Omental fat pad (tissue), 4 donors: ENCODE results near the gene RHD. TPM values are rescaled to one million over a fixed set of nuclear protein-coding genes. Genes with fewer than 3 reads are reported as not detected.
"Not testable (repeated sequence)": the region's sequence is repeated elsewhere in the genome, so short reads cannot be mapped to it uniquely, and the experiment has no call there.

Source experiments
- ATAC-seq: fragments of 150-250 bp; one replicate; pipeline ENCODE4 v1.9.1; 2016; ENCODE audit warnings: mild to moderate bottlenecking, moderate library complexity; ENCODE audit not compliant: low FRiP score
- DNase-seq: peaks from one replicate; pipeline ENCODE4 v3.0.0-alpha.2; 2019; ENCODE audit warnings: low spot score
- total RNA-seq, 4 donors: library from RNA; depleted of rRNA; stranded (reverse); fragments of >200 nt; gene quantifications; one replicate each; pipeline ENCODE4 v1.1.0, GENCODE V29; 2016

Gene RHD
- total RNA-seq, 4 donors from 2014 or later = not detected

- DNase-seq, ATAC-seq: not testable (repeated sequence)
These were observed 5.0 kb downstream of the RHD start for GRCh38 chr1:25277295-25277694.

DNA sequence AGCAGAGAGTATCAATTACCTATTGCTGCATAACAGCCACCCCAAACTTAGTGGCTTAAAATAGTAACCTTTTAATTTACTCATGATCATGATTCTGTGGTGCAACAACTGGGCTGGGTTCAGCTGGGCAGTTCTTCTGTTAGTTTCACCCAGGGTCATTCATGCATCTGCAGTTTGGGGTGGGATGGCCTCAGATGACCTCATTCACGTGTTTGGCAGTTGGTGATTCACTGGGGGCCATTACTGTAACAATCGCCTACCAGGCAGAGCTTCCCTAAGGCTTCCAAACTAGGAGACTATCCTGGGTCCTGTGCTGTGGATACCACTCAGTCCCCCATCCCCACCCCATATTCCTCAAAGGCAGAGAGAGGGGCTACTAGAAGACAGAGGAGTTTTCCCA, 6.0 kb downstream of the RHD start:
- not testable (repeated sequence) for DNase-seq, ATAC-seq

- ATAC-seq, DNase-seq: not testable (repeated sequence)
These were observed 6.5 kb downstream of the RHD start for GRCh38 chr1:25278790-25279189.

GRCh38 chr1:25279693-25280111, 7.4 kb downstream of the RHD start:
- DNase-seq, ATAC-seq: not testable (repeated sequence)

GRCh38 chr1:25285862-25286261, 13.6 kb downstream of the RHD start:
- ATAC-seq, DNase-seq: not testable (repeated sequence)

DNA sequence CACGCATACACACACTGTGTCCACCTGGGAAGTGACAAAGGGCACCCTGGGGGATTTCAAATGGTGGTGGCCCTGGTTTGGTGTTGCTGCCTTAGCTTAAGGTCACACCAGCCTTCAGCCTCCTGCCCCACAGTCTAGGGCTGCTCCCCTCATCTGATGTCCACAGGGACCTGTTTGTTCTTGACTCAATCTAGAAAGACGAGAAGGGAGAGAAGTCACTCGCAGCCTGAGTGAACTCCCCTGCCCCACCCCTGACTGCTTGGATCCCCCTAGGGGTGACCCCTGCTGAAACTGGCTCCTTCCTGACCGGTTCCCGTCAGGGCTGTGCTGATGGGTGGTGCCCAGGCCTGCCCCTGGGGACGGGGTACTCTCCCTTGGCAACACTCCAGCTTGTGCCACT, 14.9 kb downstream of the RHD start:
- not testable (repeated sequence) for ATAC-seq, DNase-seq

- not testable (repeated sequence) for DNase-seq, ATAC-seq
These were observed 16.3 kb downstream of the RHD start for GRCh38 chr1:25288573-25289101.

- not testable (repeated sequence) for DNase-seq
- ATAC-seq = peak; percentile 25
These were observed 17.7 kb downstream of the RHD start for GRCh38 chr1:25290043-25290442.

DNA sequence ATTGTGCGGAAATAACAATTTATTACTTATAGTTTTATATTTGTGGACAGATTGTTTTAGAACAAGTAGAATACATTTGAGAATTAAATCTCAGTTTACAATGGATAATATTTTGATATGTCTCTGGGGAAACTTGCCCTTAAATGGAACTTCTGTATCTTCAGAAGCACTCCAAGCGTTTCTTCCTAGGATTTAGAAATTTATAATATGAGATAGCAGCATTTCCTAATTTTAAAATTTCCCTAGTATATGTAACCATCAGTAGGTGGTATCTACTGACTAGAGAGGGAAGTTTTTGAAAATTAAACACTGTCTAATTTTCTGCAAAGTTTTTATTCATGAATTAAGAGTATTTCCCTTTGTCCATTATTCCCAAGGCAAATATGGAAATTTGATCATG, 21.1 kb downstream of the RHD start:
- DNase-seq, ATAC-seq: not testable (repeated sequence)

DNA sequence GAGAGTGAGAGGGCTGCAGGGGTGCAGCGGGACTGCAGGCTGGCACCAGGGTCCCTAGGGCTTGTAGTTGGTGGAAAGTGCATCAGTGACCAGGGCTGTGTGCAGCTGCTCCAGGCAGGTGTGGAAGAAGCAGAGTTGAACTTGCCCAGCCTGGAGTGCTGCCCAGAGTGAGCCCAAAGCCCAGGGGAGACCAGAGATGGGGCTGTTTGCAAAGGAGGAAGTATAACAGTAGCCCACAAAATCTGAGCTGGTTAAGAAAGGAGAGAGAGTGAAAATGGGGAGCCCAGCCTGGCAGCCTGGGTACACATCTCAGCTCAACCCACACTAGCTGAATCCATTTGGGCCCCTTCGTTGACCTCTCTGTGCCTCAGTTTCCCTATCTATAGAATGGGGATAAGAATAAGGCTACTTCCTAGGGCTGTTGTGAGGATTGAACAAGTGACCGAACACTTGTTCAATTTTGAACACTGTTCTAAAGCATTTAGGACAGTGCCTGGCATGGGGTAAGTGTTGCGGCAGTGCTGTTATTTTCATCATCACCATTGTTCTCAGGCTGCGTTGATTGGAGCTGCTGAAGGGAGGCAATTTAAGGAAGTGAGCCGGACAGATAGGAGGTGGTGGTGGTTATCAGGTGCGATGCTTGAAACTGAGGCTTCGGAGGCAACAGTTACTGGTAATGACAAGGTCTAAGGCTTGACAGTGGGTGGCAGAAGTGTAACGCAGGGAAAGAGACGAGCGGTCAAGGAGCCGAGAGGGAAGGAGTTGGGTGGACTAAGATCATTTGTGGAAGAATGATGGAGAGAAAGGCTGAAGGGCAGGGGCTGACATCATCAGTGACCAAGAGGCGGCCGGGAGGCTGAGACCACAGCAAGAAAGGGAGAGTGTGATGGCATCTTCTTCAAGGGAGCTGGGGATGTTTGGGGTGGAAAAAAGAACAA, 22.8 kb downstream of the RHD start:
- not testable (repeated sequence) for DNase-seq
- ATAC-seq = peak; percentile 29

- DNase-seq = not testable (repeated sequence)
These were observed 24.2 kb downstream of the RHD start for GRCh38 chr1:25296501-25296900.

DNA sequence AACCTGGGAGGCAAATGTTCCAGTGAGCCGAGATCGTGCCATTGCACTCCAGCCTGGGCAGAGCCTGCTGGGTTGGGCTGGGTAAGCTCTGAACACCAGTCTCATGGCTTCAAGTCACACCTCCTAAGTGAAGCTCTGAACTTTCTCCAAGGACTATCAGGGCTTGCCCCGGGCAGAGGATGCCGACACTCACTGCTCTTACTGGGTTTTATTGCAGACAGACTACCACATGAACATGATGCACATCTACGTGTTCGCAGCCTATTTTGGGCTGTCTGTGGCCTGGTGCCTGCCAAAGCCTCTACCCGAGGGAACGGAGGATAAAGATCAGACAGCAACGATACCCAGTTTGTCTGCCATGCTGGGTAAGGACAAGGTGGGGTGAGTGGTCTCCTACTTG, 28.4 kb downstream of the RHD start:
- not testable (repeated sequence) for ATAC-seq, DNase-seq

More at GRCh38 chr1:25296501-25296900, 24.2 kb downstream of the RHD start:
- ATAC-seq = not testable (repeated sequence)

GRCh38 chr1:25302330-25302729, 30.0 kb downstream of the RHD start:
- not testable (repeated sequence) for ATAC-seq, DNase-seq

- ATAC-seq, DNase-seq: not testable (repeated sequence)
These were observed 32.6 kb downstream of the RHD start for GRCh38 chr1:25304936-25305335.

- ATAC-seq, DNase-seq: not testable (repeated sequence)
These were observed 35.9 kb downstream of the RHD start for GRCh38 chr1:25308168-25308567.

DNA sequence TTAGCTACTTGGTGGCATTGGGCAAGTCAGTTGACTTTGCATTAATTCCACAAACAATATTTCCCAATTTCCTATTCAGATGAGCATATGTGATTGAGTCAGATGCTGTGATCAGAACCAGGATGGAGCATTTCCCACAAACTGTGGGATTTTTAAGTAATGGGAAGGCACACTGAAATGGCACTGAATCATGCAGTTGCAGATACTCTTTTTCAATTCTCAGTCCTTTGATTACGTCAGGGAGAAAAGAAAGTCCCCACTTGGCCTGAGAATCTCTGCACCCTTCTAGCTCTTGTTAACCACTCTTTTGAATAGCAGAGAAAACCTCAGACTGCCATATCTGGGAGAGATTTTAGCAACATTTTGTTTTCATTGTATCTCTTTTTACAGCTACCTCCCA, 36.8 kb downstream of the RHD start:
- ATAC-seq, DNase-seq: not testable (repeated sequence)

- not testable (repeated sequence) for DNase-seq, ATAC-seq
These were observed 37.2 kb downstream of the RHD start for GRCh38 chr1:25309486-25309885.

DNA sequence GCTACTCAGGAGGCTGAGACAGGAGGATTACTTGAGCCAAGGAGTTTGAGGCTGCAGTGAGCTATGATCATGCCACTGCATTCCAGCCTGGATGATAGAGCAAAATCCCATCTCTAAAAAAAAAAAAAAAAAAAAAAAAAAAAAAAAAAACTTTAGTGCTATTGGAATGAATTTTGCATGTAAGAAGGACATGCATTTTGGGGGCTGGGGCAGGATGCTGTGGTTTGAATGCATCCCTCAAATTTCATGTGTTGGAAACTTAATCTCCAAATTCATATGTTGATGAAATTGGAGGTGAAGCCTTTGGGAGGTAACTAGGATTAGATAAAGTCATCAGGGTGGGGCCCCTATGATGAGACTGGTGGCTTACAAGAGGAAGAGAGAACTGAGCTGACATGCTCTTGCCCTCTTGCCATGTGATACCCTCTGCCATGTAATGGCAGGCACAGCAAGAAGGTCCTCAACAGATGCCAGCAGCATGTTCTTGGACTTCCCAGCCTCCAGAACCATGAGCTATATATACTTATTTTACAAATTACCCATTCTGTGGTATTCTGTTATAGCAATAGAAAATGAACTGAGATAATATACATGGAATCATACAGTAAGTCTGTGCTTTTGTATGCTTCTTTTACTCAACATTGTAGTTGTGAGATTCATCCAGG, 40.6 kb downstream of the RHD start:
- not testable (repeated sequence) for DNase-seq, ATAC-seq

DNA sequence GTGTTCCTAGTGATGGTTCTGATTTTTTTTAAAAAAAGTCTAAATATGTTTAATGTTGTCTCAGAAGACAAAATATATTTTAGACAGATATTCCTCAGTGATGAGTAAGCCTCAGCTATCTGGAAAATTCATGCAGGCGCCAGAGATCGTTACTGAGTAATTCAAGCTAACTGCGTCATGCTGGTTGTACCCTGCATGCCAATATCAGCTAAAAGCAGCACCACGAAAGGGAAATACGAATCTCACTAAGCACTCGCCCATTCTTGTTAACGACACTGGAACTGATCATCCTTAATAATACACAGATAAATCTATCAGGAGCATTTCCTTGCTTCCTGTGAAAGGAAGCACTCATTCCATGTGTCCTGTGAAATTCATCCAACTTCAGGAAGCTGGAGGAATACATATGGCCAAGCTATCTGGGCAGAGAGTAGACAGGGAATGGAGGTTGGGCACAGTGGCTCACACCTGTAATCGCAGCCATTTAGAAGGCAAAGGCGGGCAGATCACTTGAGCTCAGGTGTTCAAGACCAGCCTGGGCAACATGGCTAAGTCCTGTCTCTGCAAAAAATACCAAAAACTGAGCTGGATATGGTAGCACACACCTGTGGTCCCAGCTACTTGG, 48.1 kb downstream of the RHD start:
- ATAC-seq = peak; percentile 89

More for the DNA sequence above, 48.1 kb downstream of the RHD start:
- not testable (repeated sequence) for DNase-seq
